Stimulated activated CD4-positive, alpha-beta T cell treated with anti-CD3 and anti-CD28 coated beads, Interleukin-12 subunit alpha, Interleukin-12 subunit beta, amount 100 ng/mL, for 24 hours (primary cell): ENCODE results near the gene STRBP.
"Not testable (repeated sequence)": the region's sequence is repeated elsewhere in the genome, so short reads cannot be mapped to it uniquely, and the experiment has no call there.

Source experiments
- DNase-seq, 2 experiments: peaks; one replicate each; pipeline ENCODE4 v3.0.0-alpha.2; 2020; ENCODE audit warnings: low read depth in 2 of 2

The STRBP gene

GRCh38 chr9:123283048-123283408 lies 14.6 kb upstream of the STRBP start:
- no peak for DNase-seq

- no peak for DNase-seq
Measured at GRCh38 chr9:123282362-123283047, 14.1 kb upstream of the STRBP start.

- DNase-seq = no peak
Measured at GRCh38 chr9:123281659-123282350, 13.4 kb upstream of the STRBP start.

DNA sequence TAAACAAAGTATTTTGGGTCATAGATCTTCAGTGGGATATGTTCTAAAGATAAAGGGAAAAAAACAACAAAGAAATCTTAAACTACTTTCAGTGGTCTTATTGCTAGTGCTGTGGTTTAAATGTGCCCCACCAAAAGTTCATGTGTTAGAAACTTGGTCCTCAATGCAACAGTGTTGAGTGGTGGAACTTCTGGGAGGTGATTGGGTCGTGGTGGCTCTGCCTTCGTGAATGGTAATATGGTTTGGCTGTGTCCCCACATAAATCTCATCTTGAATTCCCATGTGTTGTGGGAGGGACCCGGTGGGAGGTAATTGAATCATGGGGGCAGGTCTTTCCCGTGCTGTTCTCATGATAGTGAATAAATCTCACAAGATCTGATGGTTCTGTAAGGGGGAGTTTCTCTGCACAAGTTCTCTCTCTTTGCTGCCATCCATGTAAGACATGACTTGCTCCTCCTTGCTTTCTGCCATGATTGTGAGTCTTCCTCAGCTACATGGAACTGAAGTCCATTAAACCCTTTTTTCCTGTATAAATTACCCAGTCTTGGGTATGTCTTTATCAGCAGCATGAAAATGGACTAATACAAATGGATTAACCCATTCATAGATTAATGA lies 10.6 kb upstream of the STRBP start:
- DNase-seq = not testable (repeated sequence)

GRCh38 chr9:123278361-123278760 lies 10.0 kb upstream of the STRBP start:
- DNase-seq = no peak

- no peak for DNase-seq
Measured at GRCh38 chr9:123276551-123276950, 8.2 kb upstream of the STRBP start.

- not testable (repeated sequence) for DNase-seq
Measured at GRCh38 chr9:123271133-123271532, 2.7 kb upstream of the STRBP start.

- no peak for DNase-seq
Measured at GRCh38 chr9:123269281-123269680, 895 bp upstream of the STRBP start.

- DNase-seq = no peak
Measured at GRCh38 chr9:123268199-123268464, 254 bp downstream of the STRBP start.

DNA sequence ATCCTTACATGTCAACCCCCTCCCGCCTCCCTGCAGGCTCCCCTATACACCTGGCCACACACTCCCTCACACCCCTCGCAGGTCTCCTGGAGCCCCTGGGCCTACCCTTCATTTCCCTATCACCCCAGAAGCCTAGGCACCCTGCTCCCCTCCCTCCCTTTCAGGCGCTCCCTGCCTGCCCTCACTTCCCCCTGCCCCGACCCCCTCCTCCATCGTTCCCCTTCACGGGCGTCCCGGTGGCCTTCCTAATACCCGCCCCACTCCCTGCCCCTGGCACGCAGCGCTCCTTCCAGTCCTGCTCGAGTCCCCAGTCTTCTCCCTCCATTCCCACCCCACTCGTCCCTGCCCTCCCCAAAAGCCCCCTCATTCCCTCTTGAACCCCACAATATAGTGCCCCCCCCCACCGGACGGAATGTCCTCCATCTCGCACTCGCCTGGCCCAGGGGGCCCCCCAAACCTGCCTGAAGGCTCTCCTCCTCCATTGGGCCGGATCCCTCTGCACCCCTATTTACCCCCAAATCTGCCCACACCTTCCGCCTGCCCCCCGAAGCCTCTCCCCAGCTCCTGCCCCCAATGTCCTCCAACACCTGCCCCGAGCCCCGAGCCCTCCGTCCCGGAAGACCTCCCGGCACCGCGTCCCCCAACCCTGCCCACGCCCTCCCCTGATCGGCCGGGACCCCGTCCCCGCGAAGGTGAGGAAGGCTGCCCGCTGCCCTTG lies 746 bp downstream of the STRBP start:
- DNase-seq = no peak

GRCh38 chr9:123266655-123267399 lies 1.6 kb downstream of the STRBP start:
- DNase-seq = no peak

DNA sequence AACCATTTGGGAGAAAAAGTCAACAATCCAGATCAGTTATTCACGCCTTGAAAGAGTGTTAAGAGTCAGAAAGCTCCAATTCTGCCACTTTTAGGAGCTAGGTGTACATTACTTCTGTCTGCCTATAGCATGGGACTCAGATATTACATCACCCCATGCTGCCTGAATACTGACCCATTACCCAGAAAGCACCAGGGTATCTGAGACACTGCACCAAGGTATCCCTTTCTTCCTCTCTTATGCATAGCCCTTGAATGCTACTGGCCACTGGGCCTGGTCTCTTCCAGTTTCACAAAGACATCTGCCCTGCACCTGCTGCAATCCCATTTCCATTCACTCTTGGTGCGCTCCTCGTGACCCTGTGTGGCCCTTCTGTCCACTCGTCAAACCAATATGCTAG lies 2.6 kb downstream of the STRBP start:
- no peak for DNase-seq

GRCh38 chr9:123263227-123263626 lies 5.2 kb downstream of the STRBP start:
- no peak for DNase-seq

DNA sequence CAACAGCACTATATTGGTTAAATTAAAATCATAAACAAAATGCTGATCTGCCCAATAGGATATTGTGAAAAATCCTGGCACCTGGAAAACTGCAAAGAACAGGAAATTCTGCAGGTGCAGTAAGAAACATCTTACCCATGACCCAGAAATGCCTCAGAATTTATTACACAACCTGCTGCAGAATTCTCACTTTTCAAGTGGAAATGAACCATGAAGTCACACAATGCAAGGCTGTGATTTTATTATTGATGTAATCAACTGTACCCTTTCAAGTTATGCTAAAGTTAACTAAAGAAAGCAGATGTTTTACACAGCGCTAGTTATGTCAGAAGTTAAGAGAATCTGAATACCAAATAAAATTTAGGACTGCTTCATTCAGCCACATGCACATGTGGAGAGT lies 6.0 kb downstream of the STRBP start:
- no peak for DNase-seq

DNA sequence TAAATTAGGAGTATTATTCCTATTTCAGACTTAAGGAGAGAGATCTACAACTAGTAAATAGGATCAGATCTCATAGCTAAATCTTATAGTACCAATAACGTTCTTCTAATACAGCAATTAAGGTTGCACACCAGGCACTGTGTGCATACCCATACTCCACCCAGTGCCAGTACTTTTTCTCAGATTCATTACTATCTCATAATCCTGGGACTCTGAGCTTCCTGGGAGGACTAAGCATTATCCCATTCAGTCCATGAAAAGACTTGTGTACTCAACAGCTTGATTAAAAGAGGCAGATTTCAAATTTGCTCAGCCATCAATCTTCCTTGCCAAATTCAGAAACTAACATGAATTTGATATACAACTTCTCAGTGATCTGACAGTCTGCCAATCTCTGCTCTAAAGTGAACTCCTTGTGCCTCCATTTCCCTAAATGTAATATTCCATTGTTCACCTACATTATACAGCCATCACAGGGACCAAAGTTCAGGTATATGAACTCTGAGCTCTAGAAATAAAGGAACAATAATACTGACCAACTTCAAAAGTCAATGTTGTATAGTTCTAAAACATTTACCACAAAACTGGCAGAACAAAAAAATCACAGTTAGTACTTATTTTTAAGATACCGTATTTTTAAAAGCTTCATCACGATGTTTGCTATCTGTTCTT lies 7.2 kb downstream of the STRBP start:
- DNase-seq = no peak

GRCh38 chr9:123260340-123260739 lies 8.0 kb downstream of the STRBP start:
- DNase-seq = no peak

DNA sequence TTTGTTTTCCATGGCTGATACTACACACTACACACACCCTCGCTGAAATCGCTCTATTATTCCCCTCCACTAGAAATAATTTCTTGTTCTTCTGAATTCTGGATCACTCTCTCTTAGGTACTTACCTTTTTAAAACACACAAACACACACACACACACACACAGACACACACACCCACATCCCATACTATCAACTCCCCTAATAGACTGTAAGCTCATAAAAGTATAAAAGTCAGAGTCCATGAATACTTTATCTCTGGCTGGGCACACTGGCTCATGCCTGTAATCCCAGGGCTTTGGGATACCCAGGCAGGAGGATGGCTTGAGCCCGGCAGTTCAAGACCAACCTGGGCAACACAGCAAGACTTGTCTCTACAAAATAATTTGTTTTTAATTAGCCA lies 11.1 kb downstream of the STRBP start:
- DNase-seq = no peak

GRCh38 chr9:123255718-123256117 lies 12.7 kb downstream of the STRBP start:
- no peak for DNase-seq

- DNase-seq = no peak
Measured at GRCh38 chr9:123253204-123253603, 15.2 kb downstream of the STRBP start.

DNA sequence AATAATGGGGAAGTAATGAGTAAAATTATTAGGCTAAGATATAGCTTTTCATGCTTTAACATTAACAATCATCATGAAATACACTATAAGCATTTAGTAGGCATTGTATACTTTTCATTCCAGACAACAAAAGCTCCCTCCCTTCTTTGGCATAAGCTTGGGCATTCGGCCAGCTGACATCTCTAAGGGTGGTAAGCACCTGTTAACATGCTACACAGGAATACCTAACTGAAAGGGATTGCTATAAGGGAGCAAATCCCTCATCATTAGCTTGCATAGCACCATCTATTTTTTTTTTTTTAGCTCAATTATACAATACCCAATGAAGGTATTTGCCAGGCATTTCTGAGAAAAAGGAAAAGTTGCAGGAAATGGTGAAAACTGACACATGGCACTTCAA lies 16.6 kb downstream of the STRBP start:
- no peak for DNase-seq

GRCh38 chr9:123251324-123251723 lies 17.1 kb downstream of the STRBP start:
- DNase-seq = no peak

- DNase-seq = no peak
Measured at GRCh38 chr9:123250504-123250903, 17.9 kb downstream of the STRBP start.
